IMR-90 (cell line): ENCODE results near the gene CEP43. TPM values are rescaled to one million over a fixed set of nuclear protein-coding genes. Genes with fewer than 3 reads are reported as not detected.

Source experiments
- ATAC-seq: fragments of 200-7000 bp; cut with Tn5 transposase; 2 replicates; pipeline ENCODE4 v1.9.1; 2020; ENCODE audit warnings: low read depth, mild to moderate bottlenecking, moderate library complexity
- BruUV-seq: library from RNA; stranded (reverse); fragments of 400-500 nt; replicated peaks from 2 replicates; lab custom pipeline; 2021; lab: Mats Ljungman, UMichigan
- CTCF ChIA-PET: fragments of 300-600 bp; formaldehyde crosslinking; extraction: SDS; loops from one replicate; lab custom pipeline; 2021; ENCODE audit warnings: antibody characterized with exemption; lab: Yijun Ruan, JAX
- POLR2A ChIA-PET: fragments of 300-600 bp; sonication (Branson Sonifier 250); formaldehyde crosslinking; loops from one replicate; lab custom pipeline; 2022; ENCODE audit warnings: antibody characterized with exemption; ENCODE audit not compliant: unreplicated experiment; lab: Charles Lee
- DNase-seq: peaks from one replicate; pipeline ENCODE4 v3.0.0; 2013
- H2AFZ ChIP-seq: replicated peaks from 2 replicates; pipeline ENCODE3; 2013; ENCODE audit warnings: low read length, mild to moderate bottlenecking; ENCODE audit not compliant: poor library complexity
- H2AK5ac ChIP-seq: 2 replicates; pipeline ENCODE4 v1.6.1; 2013; ENCODE audit warnings: low read depth, low read length, inconsistent platforms
- H2AK9ac ChIP-seq: replicated peaks from 2 replicates; pipeline ENCODE3; 2013; ENCODE audit warnings: mild to moderate bottlenecking, low read depth, low read length, moderate library complexity; ENCODE audit not compliant: poor library complexity
- H2BK120ac ChIP-seq: 2 replicates; pipeline ENCODE4 v1.6.1; 2013; ENCODE audit warnings: low read depth, low read length, inconsistent platforms
- H2BK15ac ChIP-seq: 3 replicates; pipeline ENCODE4 v1.6.1; 2013; ENCODE audit warnings: low read depth, low read length, inconsistent platforms
- H2BK20ac ChIP-seq: 2 replicates; pipeline ENCODE4 v1.6.1; 2013; ENCODE audit warnings: low read depth, mild to moderate bottlenecking, inconsistent platforms, low read length, moderate library complexity
- H2BK5ac ChIP-seq: 2 replicates; pipeline ENCODE4 v1.6.1; 2013; ENCODE audit warnings: mild to moderate bottlenecking, low read depth, low read length, inconsistent platforms; ENCODE audit not compliant: poor library complexity, severe bottlenecking
- H3K14ac ChIP-seq: replicated peaks from 2 replicates; pipeline ENCODE4 v1.6.1; 2013; ENCODE audit warnings: low read depth, low read length, inconsistent platforms
- H3K18ac ChIP-seq: 2 replicates; pipeline ENCODE4 v1.6.1; 2013; ENCODE audit warnings: low read depth, low read length, control low read depth
- H3K23ac ChIP-seq: 2 replicates; pipeline ENCODE4 v1.6.1; 2013; ENCODE audit warnings: low read depth, low read length, inconsistent platforms
- H3K27ac ChIP-seq: 2 replicates; pipeline ENCODE4 v1.5.1; 2013; ENCODE audit warnings: mild to moderate bottlenecking, control low read depth, low read length; ENCODE audit not compliant: insufficient read depth
- H3K27me3 ChIP-seq: 2 replicates; pipeline ENCODE4 v1.6.1; 2013; ENCODE audit warnings: low read length; ENCODE audit not compliant: control insufficient read depth, insufficient read depth
- H3K36me3 ChIP-seq: 2 replicates; pipeline ENCODE4 v1.6.1; 2013; ENCODE audit warnings: low read length, mixed read lengths; ENCODE audit not compliant: control insufficient read depth, insufficient read depth
- H3K4ac ChIP-seq: 2 replicates; pipeline ENCODE4 v1.6.1; 2013; ENCODE audit warnings: low read depth, low read length, inconsistent platforms
- H3K4me1 ChIP-seq: 2 replicates; pipeline ENCODE4 v1.6.1; 2013; ENCODE audit warnings: low read length, mixed read lengths; ENCODE audit not compliant: control insufficient read depth, insufficient read depth
- H3K4me2 ChIP-seq: 2 replicates; pipeline ENCODE4 v1.6.1; 2013; ENCODE audit warnings: low read depth, mild to moderate bottlenecking, control low read depth, low read length, moderate library complexity
- H3K4me3 ChIP-seq: 2 replicates; pipeline ENCODE4 v1.5.1; 2013; ENCODE audit warnings: low read depth, mild to moderate bottlenecking, control low read depth, low read length, moderate library complexity; ENCODE audit not compliant: insufficient read depth
- H3K56ac ChIP-seq: 2 replicates; pipeline ENCODE4 v1.6.1; 2013; ENCODE audit warnings: low read length, inconsistent platforms; ENCODE audit not compliant: insufficient read depth; ENCODE audit errors: extremely low read depth
- H3K79me1 ChIP-seq, 2 experiments: 2 replicates each; pipeline ENCODE4 v1.6.1; 2013; ENCODE audit warnings: low read length in 2 of 2, inconsistent platforms in 1 of 2, low read depth in 1 of 2
- H3K9ac ChIP-seq: 2 replicates; pipeline ENCODE4 v1.6.1; 2013; ENCODE audit warnings: low read depth, low read length, control low read depth
- H3K9me1 ChIP-seq: 2 replicates; pipeline ENCODE4 v1.6.1; 2013; ENCODE audit warnings: low read length, inconsistent platforms; ENCODE audit not compliant: insufficient read depth
- H3K9me3 ChIP-seq: 2 replicates; pipeline ENCODE4 v1.6.1; 2013; ENCODE audit warnings: low read length; ENCODE audit not compliant: control insufficient read depth, insufficient read depth
- H4K20me1 ChIP-seq: 2 replicates; pipeline ENCODE4 v1.6.1; 2013; ENCODE audit warnings: low read length, inconsistent platforms; ENCODE audit not compliant: insufficient read depth
- H4K5ac ChIP-seq: 2 replicates; pipeline ENCODE4 v1.6.1; 2013; ENCODE audit warnings: mild to moderate bottlenecking, low read depth, low read length, control low read depth
- H4K8ac ChIP-seq, 2 experiments: 2 replicates each; pipeline ENCODE4 v1.6.1; 2013; ENCODE audit warnings: low read depth in 2 of 2, low read length in 2 of 2, control low read depth in 1 of 2, inconsistent platforms in 1 of 2
- H4K91ac ChIP-seq: 2 replicates; pipeline ENCODE4 v1.6.1; 2013; ENCODE audit warnings: low read depth, low read length, inconsistent platforms; ENCODE audit not compliant: insufficient read depth
- CEBPB ChIP-seq: IDR thresholded peaks from 2 replicates; pipeline ENCODE4 v1.6.1; 2012; ENCODE audit warnings: low read depth, low read length, improper control_type of control experiment
- CHD1 ChIP-seq: IDR thresholded peaks from 2 replicates; pipeline ENCODE4 v1.6.1; 2012; ENCODE audit warnings: low read depth, low read length, improper control_type of control experiment
- MXI1 ChIP-seq: IDR thresholded peaks from 2 replicates; pipeline ENCODE4 v1.6.1; 2012; ENCODE audit warnings: low read depth, mild to moderate bottlenecking, low read length, moderate library complexity, borderline replicate concordance
- NFE2L2 ChIP-seq: fragments of 150-350 bp; IDR thresholded peaks from 2 replicates; pipeline ENCODE4 v1.6.1; 2016; ENCODE audit warnings: low read depth, mild to moderate bottlenecking, low read length
- POLR2A ChIP-seq: IDR thresholded peaks from 2 replicates; pipeline ENCODE4 v1.6.1; 2012; ENCODE audit warnings: mild to moderate bottlenecking, low read depth, low read length
- RCOR1 ChIP-seq: IDR thresholded peaks from 2 replicates; pipeline ENCODE4 v1.6.1; 2012; ENCODE audit warnings: mild to moderate bottlenecking, low read length, improper control_type of control experiment; ENCODE audit not compliant: insufficient replicate concordance
- RFX5 ChIP-seq: IDR thresholded peaks from 2 replicates; pipeline ENCODE4 v1.8.0; 2012; ENCODE audit warnings: low read depth, mild to moderate bottlenecking, low read length, moderate library complexity
- WGBS, 2 experiments: methylation state at CpG; one replicate each; pipeline versions ENCODE4 v1.1.5 to v1.1.7; 2013; ENCODE audit warnings: missing lambda C conversion rate in 2 of 2; ENCODE audit not compliant: insufficient read length in 1 of 2; ENCODE audit errors: extremely low coverage in 2 of 2; 5-methylcytosine and 5-hydroxymethylcytosine counted together
- dilution Hi-C: fragments of 300-500 bp; cut with HindIII; formaldehyde crosslinking; loops from one replicate; pipeline ENCODE4 v1.14.3; 2018; ENCODE audit warnings: low sequenced_read_pairs; ENCODE audit not compliant: unreplicated experiment
- in situ Hi-C: fragments of 300-500 bp; cut with MboI; formaldehyde crosslinking; loops from 3 replicates; pipeline ENCODE4 v1.14.3; 2019; ENCODE audit warnings: low sequenced_read_pairs, inconsistent platforms, mixed read lengths
- intact Hi-C: fragments of 100-400 bp; cut with micrococcal nuclease; formaldehyde crosslinking; loops from 2 replicates; pipeline ENCODE4 v1.10.0; 2022
- polyA plus RNA-seq, 3 experiments: library from polyadenylated mRNA; depleted of rRNA; stranded (reverse); fragments of >200 nt; gene quantifications; 2 replicates each; pipeline ENCODE4 v1.2.3, GENCODE V29; 2012; ENCODE audit warnings: low replicate concordance in 1 of 3
- total RNA-seq: library from RNA; depleted of rRNA; stranded (reverse); fragments of >200 nt; gene quantifications from 2 replicates; pipeline ENCODE4 v1.2.3, GENCODE V29; 2012
- TF ChIP-seq, protein P1 (sequence below): fragments of 150-350 bp; IDR thresholded peaks from 2 replicates; pipeline ENCODE4 v1.6.1; 2016; ENCODE audit warnings: low read depth, mild to moderate bottlenecking, low read length, moderate library complexity, borderline replicate concordance

The CEP43 gene
- total and polyA plus RNA-seq, 2 of the 4 experiments (the other 2 are of a cell fraction) = 8.6 to 10.7 TPM

DNA sequence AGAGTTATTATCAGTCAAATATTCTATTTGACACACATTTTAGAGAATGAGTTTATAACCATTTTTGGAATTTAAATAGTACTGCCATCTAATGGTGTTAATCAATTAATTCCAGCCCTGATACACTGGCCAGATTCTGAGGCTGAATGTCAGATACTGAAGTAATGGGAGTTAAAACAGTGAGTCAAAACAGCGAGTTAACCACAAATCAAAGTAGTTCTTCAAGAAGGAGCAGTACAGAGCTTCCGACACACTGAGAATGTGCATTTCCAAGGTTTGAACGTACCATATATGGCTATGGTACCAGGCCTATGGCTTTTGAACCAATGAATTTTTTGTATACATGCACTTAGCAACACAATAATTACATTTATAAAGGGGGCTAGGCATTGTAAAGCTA lies 11.3 kb upstream of the CEP43 start:
- Histone ChIP-seq H3K79me1 (peaks cover 26 to 38% of the 10 kb centered on the region in 2 experiments; a peak in 3 of 4 replicates), H3K27ac (no peak overlapping the region), H4K8ac (no peak overlapping the region), H2AK5ac (no peak overlapping the region), H2AK9ac (no peak overlapping the region), H3K27me3 (no peaks in the 10 kb centered on the region), H3K4me2 (no peak overlapping the region), H2AFZ (no peak overlapping the region), H2BK120ac (no peak overlapping the region), H3K9me1 (no peaks in the 10 kb centered on the region; the same call in 1 of the 2 replicates), H4K5ac (no peak overlapping the region), H3K56ac (no peak overlapping the region), H3K36me3 (no peaks in the 10 kb centered on the region; the same call in 1 of the 2 replicates), H3K9me3 (no peaks in the 10 kb centered on the region), H3K4ac (no peak overlapping the region), H4K20me1 (no peaks in the 10 kb centered on the region), H3K18ac (no peak overlapping the region), H4K91ac (no peak overlapping the region), H2BK5ac (no peak overlapping the region), H3K4me3 (no peak overlapping the region), H3K9ac (no peak overlapping the region), H2BK20ac (no peak overlapping the region), H2BK15ac (no peak overlapping the region), H3K4me1 (no peaks in the 10 kb centered on the region), H3K23ac (no peak overlapping the region), H3K14ac (no peak overlapping the region)
- POLR2A ChIA-PET = no interaction called here
- dilution Hi-C loops = no loop called here
- CTCF ChIA-PET = interaction anchor here (1.3 kb wide), 1 partner anchor 201 kb away, joined by 8 read pairs; no protein-coding TSS in a partner anchor
- intact Hi-C loops = no loop called here
- ATAC-seq (no peak), DNase-seq (no peak)
- no TSS peak for BruUV-seq
- in situ Hi-C loops = loop anchor here (25.0 kb wide), 1 partner anchor 351 kb away; the partner anchor contains the start of gene RPS6KA2
- TF ChIP-seq, protein P1, sequence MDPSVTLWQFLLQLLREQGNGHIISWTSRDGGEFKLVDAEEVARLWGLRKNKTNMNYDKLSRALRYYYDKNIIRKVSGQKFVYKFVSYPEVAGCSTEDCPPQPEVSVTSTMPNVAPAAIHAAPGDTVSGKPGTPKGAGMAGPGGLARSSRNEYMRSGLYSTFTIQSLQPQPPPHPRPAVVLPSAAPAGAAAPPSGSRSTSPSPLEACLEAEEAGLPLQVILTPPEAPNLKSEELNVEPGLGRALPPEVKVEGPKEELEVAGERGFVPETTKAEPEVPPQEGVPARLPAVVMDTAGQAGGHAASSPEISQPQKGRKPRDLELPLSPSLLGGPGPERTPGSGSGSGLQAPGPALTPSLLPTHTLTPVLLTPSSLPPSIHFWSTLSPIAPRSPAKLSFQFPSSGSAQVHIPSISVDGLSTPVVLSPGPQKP = no peak
- TF ChIP-seq RCOR1 (no peak), MXI1 (no peak), RFX5 (no peak), CHD1 (no peak), NFE2L2 (no peak), CEBPB (no peak), POLR2A (no peak)
- no CpG with 5 or more reads among the region's 3 CpGs for WGBS, 2 experiments
